ENCODE data around the gene TMEM131. TPM values are rescaled to one million over a fixed set of nuclear protein-coding genes. Genes with fewer than 3 reads are reported as not detected.
"Not testable (repeated sequence)": the region's sequence is repeated elsewhere in the genome, so short reads cannot be mapped to it uniquely, and the experiment has no call there.

Gene TMEM131
- total RNA-seq, 1 donor from 2014 or later = 35.4 TPM

DNA sequence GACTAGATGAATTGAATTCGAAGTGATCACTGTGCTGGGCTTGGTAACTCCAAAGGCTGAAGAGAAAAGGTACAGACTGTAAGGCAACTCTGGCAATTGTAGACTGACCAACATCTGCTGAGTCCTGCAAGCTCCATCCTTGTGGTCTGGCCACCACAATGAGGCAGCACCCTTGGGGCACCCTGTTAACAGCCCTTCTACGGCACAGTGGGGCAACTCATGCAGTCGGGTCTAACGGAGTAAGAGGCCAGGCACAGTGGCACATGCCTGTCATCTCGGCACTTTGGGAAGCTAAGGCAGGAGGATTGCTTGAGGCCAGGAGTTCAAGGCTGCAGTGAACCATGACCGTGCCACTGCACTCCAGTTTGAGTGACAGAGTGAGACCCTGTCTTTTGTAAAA lies 155.6 kb downstream of the TMEM131 start:
- no peak overlapping the region for H3K4me3 ChIP-seq
- no peaks in the 10 kb centered on the region for H3K36me3 ChIP-seq

DNA sequence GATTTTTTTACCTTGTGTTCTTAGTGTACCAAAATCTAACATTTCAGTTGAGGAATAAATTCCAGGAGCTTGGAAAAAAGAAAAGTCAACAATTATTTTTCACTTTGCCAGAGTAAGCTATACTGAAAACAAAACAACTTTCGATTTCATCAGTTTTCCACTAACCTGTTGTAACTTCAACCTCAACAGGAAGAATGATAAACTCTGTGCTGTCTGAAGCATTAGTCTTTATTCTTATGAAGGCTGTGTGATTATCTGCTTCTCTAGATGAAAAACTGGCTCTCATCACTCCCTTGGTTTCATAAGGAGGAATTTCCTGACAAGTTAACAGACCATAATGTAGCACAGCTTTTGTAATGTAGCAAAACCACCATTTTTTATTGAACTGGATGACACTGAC lies 161.1 kb downstream of the TMEM131 start:
- H3K36me3 ChIP-seq = no peaks in the 10 kb centered on the region
- H3K27ac ChIP-seq = no peak overlapping the region
- no peaks in the 10 kb centered on the region for H3K27me3 ChIP-seq
- no peak overlapping the region for H3K4me3 ChIP-seq
- TF ChIP-seq, protein P1, sequence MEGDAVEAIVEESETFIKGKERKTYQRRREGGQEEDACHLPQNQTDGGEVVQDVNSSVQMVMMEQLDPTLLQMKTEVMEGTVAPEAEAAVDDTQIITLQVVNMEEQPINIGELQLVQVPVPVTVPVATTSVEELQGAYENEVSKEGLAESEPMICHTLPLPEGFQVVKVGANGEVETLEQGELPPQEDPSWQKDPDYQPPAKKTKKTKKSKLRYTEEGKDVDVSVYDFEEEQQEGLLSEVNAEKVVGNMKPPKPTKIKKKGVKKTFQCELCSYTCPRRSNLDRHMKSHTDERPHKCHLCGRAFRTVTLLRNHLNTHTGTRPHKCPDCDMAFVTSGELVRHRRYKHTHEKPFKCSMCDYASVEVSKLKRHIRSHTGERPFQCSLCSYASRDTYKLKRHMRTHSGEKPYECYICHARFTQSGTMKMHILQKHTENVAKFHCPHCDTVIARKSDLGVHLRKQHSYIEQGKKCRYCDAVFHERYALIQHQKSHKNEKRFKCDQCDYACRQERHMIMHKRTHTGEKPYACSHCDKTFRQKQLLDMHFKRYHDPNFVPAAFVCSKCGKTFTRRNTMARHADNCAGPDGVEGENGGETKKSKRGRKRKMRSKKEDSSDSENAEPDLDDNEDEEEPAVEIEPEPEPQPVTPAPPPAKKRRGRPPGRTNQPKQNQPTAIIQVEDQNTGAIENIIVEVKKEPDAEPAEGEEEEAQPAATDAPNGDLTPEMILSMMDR (IDR thresholded peaks at IDR 0.05) = no peak
- TF ChIP-seq POLR2AphosphoS5 (IDR thresholded peaks at IDR 0.05; ENCODE audit: insufficient read depth in 1 of 2, low read depth in 1 of 2) = no peak
- no peak for TF ChIP-seq POLR2A (IDR thresholded peaks at IDR 0.05)
- no peak for DNase-seq (ENCODE audit: extremely low spot score in 2 of 2)
- intact Hi-C loops (cut with DNase I) = no loop called here
- H3K4me1 ChIP-seq = no peaks in the 10 kb centered on the region
- H3K9me3 ChIP-seq = no peaks in the 10 kb centered on the region

More for the DNA sequence above, 155.6 kb downstream of the TMEM131 start:
- Histone ChIP-seq H3K27me3 (no peaks in the 10 kb centered on the region), H3K27ac (no peak overlapping the region), H3K9me3 (no peaks in the 10 kb centered on the region), H3K4me1 (no peaks in the 10 kb centered on the region)
- no peak for DNase-seq (ENCODE audit: extremely low spot score in 2 of 2)
- intact Hi-C loops (cut with DNase I) = no loop called here
- TF ChIP-seq POLR2AphosphoS5 (IDR thresholded peaks at IDR 0.05; ENCODE audit: insufficient read depth in 1 of 2, low read depth in 1 of 2) = no peak
- TF ChIP-seq, protein P1 (IDR thresholded peaks at IDR 0.05) = no peak
- no peak for TF ChIP-seq POLR2A (IDR thresholded peaks at IDR 0.05)

DNA sequence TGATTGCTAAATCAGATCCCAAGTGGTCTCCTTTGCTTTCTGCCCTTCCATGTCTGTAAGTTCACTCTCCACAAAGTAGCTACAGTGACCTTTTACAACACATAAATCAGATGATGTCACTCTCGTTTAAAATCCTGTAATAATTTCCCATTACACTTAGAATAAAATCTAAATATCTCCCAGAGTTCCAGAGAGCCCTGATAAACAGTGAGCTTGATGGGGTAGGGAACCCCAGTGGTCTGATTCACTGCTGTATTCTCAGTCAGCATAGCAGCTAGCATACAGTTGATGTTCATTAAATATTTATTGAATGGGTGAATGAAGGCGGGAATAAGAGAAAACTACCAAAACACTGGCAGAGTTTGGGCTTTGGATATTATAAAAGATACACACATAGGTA lies 164.6 kb downstream of the TMEM131 start:
- intact Hi-C loops (cut with DNase I) = no loop called here
- Histone ChIP-seq H3K27me3 (no peaks in the 10 kb centered on the region), H3K4me3 (no peak overlapping the region), H3K36me3 (no peaks in the 10 kb centered on the region), H3K27ac (no peak overlapping the region), H3K4me1 (no peaks in the 10 kb centered on the region), H3K9me3 (no peaks in the 10 kb centered on the region)
- no peak for DNase-seq (ENCODE audit: extremely low spot score in 2 of 2)
- no peak for TF ChIP-seq POLR2A (IDR thresholded peaks at IDR 0.05)
- TF ChIP-seq, protein P1 (IDR thresholded peaks at IDR 0.05) = no peak
- no peak for TF ChIP-seq POLR2AphosphoS5 (IDR thresholded peaks at IDR 0.05; ENCODE audit: insufficient read depth in 1 of 2, low read depth in 1 of 2)

DNA sequence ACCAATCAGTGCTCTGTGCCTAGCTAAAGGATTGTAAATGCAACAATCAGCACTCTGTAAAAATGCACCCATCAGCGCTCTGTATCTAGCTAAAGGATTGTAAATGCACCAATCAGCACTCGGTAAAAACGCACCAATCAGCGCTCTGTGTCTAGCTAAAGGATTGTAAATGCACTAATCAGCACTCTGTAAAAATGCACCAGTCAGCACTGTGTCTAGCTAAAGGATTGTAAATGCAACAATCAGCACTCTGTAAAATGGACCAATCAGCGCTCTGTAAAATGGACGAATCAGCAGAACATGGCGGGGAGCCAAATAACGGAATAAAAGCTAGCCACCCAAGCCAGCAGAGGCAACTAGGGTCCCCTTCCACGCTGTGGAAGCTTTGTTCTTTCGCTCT lies 166.5 kb downstream of the TMEM131 start:
- H3K36me3 ChIP-seq; H3K27me3 ChIP-seq; H3K4me3 ChIP-seq; H3K27ac ChIP-seq; DNase-seq (ENCODE audit: extremely low spot score in 2 of 2); H3K9me3 ChIP-seq; H3K4me1 ChIP-seq; intact Hi-C loops (cut with DNase I): not testable (repeated sequence)

DNA sequence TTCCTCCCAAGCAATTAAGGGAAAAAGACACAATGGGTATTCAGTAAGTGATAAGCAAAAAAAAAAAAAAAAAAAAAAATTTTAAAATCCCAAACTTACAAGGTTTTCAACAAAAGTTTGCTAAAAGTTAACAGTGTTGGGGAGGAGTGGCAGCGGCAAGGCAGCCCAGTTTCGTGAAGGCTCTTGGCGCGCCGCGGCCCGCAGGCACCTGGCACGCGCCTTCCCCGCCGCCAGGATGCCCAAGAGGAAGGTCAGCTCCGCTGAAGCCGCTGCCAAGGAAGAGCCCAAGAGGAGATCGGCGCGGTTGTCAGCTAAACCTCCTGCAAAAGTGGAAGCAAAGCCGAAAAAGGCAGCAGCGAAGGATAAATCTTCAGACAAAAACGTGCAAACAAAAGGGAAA lies 168.7 kb downstream of the TMEM131 start:
- intact Hi-C loops (cut with DNase I); H3K27ac ChIP-seq; H3K36me3 ChIP-seq: not testable (repeated sequence)

DNA sequence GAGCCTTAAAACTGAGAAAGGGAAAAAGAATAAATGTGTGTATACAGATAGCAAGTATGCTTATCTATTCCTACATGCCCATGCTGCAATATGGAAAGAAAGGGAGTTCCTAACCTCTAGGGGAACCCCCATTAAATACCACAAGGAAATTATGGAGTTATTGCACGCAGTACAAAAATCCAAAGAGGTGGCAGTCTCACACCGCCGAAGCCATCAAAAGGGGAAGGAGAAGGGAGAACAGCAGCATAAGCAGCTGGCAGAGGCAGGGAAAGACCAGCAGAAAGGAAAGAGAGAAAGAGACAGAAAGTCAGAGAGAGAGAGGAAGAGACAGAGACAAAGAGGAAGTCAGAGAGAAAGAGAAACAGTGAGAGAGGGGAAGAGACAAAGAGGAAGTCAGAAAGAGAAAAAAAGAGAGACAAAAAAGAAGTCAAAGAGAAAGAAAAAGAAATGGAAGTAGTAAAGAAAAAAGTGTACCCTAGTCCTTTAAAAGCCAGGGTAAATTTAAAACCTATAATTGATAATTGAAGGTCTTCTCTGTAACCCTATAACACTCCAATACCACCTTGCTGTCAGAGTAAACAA lies 169.4 kb downstream of the TMEM131 start:
- H3K9me3 ChIP-seq; DNase-seq (ENCODE audit: extremely low spot score in 2 of 2); H3K4me1 ChIP-seq; H3K27ac ChIP-seq; H3K36me3 ChIP-seq; H3K27me3 ChIP-seq; H3K4me3 ChIP-seq; intact Hi-C loops (cut with DNase I): not testable (repeated sequence)

More for the DNA sequence above, 168.7 kb downstream of the TMEM131 start:
- not testable (repeated sequence) for H3K4me1 ChIP-seq; H3K27me3 ChIP-seq; H3K4me3 ChIP-seq; DNase-seq (ENCODE audit: extremely low spot score in 2 of 2); H3K9me3 ChIP-seq

DNA sequence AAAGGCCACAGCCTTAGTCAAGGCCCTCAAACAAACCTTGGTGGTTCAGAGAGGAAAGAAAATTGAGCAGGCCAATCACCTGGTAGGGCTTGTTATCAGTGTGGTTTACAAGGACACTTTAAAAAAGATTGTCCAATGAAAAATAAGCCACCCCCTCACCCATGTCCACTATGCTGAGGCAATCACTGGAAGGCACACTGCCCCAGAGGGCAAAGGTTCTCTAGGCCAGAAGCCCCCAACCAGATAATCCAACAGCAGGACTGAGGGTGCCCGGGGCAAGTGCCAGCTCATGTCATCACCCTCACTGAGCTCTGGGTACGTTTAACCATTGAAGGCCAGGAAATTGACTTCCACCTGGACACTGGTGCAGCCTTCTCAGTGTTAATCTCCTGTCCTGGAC lies 171.7 kb downstream of the TMEM131 start:
- H3K4me3 ChIP-seq; H3K27ac ChIP-seq; H3K36me3 ChIP-seq; H3K27me3 ChIP-seq; H3K4me1 ChIP-seq; intact Hi-C loops (cut with DNase I); DNase-seq (ENCODE audit: extremely low spot score in 2 of 2); H3K9me3 ChIP-seq: not testable (repeated sequence)

DNA sequence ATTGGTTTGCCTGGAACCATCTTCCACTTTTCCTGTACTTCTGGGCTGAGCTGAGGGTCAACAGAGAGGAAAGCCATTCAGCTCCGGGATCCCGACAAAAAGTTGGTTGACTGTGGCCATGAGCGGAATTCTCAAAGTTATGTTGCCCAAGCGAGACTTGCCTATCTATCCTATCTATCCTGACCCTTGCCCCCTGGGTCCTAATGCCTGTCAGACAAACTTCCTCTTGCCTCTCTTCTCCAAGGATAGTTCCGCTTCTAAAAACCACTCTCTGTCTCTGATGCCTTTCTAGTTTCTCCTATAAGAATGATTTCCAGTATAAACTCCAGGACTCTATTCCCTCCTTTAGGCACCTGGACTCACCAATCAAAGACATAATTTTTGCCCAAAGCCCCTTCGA lies 173.9 kb downstream of the TMEM131 start:
- DNase-seq (ENCODE audit: extremely low spot score in 2 of 2); H3K36me3 ChIP-seq; H3K27me3 ChIP-seq; H3K9me3 ChIP-seq; H3K4me3 ChIP-seq; intact Hi-C loops (cut with DNase I); H3K27ac ChIP-seq; H3K4me1 ChIP-seq: not testable (repeated sequence)

All from vagina (tissue), 2 donors.